Activated CD4-positive, alpha-beta memory T cell treated with anti-CD3 and anti-CD28 coated beads, Interleukin-2, amount 10 ng/mL, durations not matched to agents 7 days and 5 days (primary cell): ENCODE data around the gene FCN2. TPM values are rescaled to one million over a fixed set of nuclear protein-coding genes. Genes with fewer than 3 reads are reported as not detected.

Source experiments
- CTCF ChIA-PET: fragments of 350-600 bp; sonication (Branson Sonifier 250); formaldehyde crosslinking; loops from one replicate; lab custom pipeline; 2021; ENCODE audit warnings: antibody characterized with exemption, inconsistent platforms; lab: Charles Lee
- POLR2A ChIA-PET: fragments of 350-600 bp; sonication (Branson Sonifier 250); formaldehyde crosslinking; loops from one replicate; lab custom pipeline; 2021; ENCODE audit warnings: antibody characterized with exemption; lab: Charles Lee
- DNase-seq: peaks from one replicate; pipeline ENCODE4 v3.0.0-alpha.2; 2020
- H3K27ac Mint-ChIP-seq: one replicate; pipeline ENCODE4 v1.8.0; 2021; ENCODE audit warnings: mild to moderate bottlenecking, mixed read lengths
- H3K27me3 Mint-ChIP-seq: one replicate; pipeline ENCODE4 v1.8.0; 2021; ENCODE audit warnings: mixed read lengths
- H3K36me3 Mint-ChIP-seq: one replicate; pipeline ENCODE4 v1.8.0; 2021; ENCODE audit warnings: low read depth, mixed read lengths
- H3K4me1 Mint-ChIP-seq: one replicate; pipeline ENCODE4 v1.8.0; 2021; ENCODE audit warnings: mixed read lengths
- H3K4me3 Mint-ChIP-seq: one replicate; pipeline ENCODE4 v1.8.0; 2021; ENCODE audit warnings: mild to moderate bottlenecking, mixed read lengths
- H3K9me3 Mint-ChIP-seq: one replicate; pipeline ENCODE4 v1.8.0; 2021; ENCODE audit warnings: mixed read lengths
- total RNA-seq, 2 experiments: library from RNA; stranded (reverse); gene quantifications; one replicate each; pipeline ENCODE4 v1.2.3, GENCODE V29; 2021

Gene FCN2
- total RNA-seq, 2 experiments from 2014 or later, result not detected

DNA sequence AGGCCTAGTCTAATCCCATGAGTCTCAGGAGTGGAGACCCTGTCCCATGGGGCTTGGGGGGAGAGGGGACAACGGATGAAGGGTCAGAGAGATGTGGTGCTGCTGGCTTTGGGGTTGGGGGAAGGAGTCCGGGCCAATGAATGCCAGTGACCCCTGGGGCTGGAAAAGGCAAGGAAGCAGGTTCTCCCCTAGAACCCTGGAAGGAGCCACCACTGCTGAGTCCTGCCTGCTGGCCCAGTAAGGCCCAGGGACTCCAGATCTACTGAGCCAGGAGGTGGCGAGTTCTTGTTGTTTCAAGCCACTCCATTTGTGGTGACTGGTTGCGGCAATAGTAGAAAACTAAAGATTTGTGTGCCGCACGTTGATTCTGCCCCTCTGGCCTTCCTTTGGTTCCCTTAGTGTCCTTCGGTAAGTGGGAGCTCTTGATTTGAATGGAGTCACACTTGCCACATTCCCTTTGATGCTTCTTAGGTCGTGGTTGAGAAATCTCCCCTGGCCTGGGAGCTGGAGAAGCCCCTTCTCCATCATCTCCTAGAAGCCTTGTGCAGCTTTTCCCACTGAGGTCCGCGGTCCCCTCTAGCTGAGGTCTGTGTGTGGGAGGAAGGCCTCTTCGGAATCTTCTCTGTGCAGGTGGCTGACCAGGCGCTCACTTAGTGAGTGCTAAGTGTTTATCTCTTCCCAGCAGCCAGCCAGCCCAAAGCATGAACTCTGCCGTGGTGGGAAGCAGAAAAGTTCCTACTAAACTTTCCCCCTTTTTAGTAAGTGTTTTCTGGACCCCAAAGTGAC, 28.1 kb downstream of the FCN2 start:
- CTCF ChIA-PET, result no interaction called here
- no peak overlapping the region for H3K4me3 Mint-ChIP-seq
- H3K27ac Mint-ChIP-seq, result no peak overlapping the region
- no peaks in the 10 kb centered on the region for H3K9me3 Mint-ChIP-seq
- H3K4me1 Mint-ChIP-seq, result no peaks in the 10 kb centered on the region
- no peak for DNase-seq
- H3K36me3 Mint-ChIP-seq, result no peaks in the 10 kb centered on the region
- POLR2A ChIA-PET, result no interaction called here
- H3K27me3 Mint-ChIP-seq, result peaks cover 14% of the 10 kb centered on the region

DNA sequence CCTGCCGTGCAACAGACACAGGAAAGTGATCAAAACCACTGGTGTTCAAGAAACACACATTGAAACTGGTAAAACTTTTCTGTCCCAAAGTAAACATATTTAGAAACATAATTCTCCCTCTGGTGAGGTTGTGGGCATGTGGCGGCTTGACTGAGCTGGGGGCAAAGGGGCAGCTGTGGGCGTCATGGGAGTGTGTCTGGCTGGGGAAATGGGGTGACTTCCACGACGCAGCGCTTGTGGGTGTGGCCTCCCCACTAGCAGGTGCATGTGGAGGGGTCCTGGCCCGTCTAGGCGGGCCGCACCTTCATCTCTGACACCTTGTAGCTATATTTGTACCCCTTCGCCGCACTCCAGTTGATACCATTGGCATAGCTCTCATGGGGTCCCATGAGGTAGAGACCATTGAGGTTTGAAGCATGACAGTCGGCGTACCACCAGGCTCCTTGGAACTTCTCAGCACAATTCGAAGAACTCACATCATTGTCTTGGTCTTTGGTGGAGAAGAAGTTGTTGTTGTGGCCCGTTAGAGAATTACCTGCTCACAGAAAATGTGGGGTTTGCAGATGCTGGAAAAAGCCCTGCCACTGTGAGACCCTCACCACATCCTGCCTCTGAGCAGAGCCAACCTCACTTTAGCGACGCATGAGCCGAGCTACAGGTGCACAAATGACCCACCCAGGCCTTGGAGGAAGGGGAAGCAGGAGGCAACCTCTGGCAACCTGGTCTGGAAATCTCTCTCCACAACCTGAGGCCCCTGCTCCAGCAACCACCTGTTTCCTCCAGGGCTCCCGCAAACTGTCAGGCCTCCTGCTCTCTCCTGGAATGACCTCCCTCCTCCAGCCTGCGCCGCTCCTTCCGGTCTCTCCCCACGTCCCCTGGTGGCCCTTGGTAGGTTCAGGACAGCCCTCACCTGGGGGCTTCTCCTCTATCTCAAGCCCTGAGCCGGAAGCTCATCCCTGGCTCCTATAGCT, 29.2 kb downstream of the FCN2 start:
- no peak overlapping the region for H3K4me3 Mint-ChIP-seq
- CTCF ChIA-PET, result no interaction called here
- H3K27me3 Mint-ChIP-seq, result peaks cover 12% of the 10 kb centered on the region
- H3K36me3 Mint-ChIP-seq, result no peaks in the 10 kb centered on the region
- POLR2A ChIA-PET, result no interaction called here
- no peaks in the 10 kb centered on the region for H3K9me3 Mint-ChIP-seq
- no peak for DNase-seq
- H3K4me1 Mint-ChIP-seq, result no peaks in the 10 kb centered on the region
- H3K27ac Mint-ChIP-seq, result no peak overlapping the region

DNA sequence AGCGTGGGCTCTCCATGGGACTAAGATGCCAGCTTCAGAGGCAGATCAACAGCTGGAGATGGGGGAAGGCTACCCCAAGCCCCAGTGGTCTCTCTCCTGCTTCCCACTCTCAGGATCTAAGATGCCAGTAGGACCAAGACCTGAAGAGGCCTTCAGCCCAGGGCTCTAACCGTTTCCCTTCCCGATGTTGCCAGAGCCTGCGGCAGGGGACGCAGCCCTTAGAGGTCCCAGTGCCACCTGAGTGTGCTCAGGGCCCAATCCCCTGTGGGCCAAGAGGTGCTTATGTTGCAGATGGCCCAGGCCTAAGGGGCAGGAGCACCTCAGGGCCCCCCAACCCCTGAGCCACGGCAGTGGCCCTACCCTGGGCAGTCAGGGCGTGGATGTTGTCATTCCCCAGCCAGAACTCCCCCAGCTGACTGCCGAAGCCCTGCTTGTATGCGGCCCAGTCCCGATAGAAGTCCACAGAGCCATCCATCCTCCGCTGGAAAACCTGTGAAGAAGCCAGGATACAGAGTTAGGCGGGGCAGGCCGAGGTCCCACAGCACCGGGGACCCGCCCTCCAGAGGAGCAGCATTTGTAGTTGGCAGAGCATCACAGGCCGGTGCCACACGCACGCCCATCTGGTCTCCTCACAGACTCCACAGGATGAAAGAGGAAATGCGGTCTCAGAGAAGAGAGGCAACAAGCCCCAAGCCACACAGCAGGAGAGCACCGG, 31.7 kb downstream of the FCN2 start:
- ChIA-PET CTCF (no interaction called here), POLR2A (no interaction called here)
- H3K27ac Mint-ChIP-seq, result no peak overlapping the region
- no peaks in the 10 kb centered on the region for H3K36me3 Mint-ChIP-seq
- no peak overlapping the region for H3K4me3 Mint-ChIP-seq
- no peaks in the 10 kb centered on the region for H3K4me1 Mint-ChIP-seq
- peaks cover 12% of the 10 kb centered on the region for H3K27me3 Mint-ChIP-seq
- DNase-seq, result no peak
- H3K9me3 Mint-ChIP-seq, result no peaks in the 10 kb centered on the region

DNA sequence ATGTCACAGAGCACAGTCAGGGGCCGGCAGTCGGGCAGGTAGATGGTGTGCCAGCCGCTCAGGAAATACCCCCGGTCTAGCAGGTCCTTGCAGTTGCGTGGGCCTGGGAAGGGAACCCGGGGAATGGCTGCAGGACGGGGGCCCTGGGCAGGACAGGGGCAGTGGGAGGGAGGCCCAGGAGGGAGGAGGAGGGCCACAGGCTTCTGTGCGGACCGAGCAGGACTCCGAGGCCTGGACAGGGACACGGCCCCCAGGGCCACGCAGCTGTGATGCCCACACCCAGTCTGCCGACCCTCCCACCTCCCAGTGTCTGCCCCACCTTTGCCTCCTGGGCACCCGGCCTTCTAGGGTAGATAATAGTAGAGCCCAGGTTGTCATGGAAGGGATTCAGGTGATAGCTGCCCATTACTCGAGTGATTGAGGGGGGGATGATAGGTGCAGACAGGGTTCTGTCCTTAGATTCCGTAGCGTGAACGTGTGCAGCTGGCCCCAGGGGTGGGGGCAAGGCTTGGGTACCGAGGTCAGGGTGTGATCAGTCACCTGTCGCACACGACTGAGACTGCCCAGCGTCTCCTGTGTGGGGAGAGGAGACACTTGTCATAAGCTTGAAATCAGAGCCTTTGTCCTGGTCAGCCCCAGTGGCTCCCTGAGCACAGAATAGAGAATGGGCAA, 32.6 kb downstream of the FCN2 start:
- ChIA-PET CTCF (no interaction called here), POLR2A (no interaction called here)
- H3K27ac Mint-ChIP-seq, result no peak overlapping the region
- H3K4me3 Mint-ChIP-seq, result no peak overlapping the region
- peaks cover 12% of the 10 kb centered on the region for H3K27me3 Mint-ChIP-seq
- no peaks in the 10 kb centered on the region for H3K9me3 Mint-ChIP-seq
- no peaks in the 10 kb centered on the region for H3K36me3 Mint-ChIP-seq
- no peak for DNase-seq
- no peaks in the 10 kb centered on the region for H3K4me1 Mint-ChIP-seq

DNA sequence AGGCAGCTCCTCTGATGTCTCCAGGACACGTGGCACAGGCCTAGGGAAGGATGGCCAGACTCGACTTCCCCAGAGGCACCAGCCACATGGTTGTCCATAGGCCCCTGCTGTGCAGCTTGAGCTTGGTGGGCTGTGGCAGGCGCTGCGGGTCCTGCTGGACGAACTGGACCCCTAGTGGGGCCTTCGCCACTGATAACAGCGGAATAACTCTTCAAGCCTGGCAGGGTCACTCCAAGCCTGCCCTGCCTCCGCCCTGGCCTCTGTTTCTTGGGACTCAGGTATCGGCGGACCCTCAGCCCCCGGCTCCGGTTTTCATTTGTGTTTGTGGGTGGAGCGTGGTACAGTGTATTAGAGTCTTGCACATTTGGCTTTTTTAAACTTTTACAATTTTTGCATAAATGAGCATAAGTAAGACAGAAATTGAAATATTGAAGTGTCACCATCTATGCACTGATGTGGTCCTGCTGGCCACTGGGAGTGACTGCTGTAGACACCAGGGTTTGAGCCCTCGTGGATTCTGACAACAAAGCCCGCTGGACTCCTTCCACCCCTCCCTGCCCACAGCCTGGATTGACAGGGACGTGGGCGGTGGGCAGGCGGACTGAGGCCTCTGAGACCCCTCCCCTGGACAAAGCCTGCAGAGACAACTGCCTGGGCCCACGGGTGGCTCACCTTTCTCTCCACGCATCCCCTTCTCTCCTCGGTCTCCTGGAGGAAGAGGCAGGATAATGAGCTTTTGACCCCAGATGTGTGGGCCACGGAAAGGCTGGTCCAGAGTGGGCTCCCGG, 33.3 kb downstream of the FCN2 start:
- Mint-ChIP-seq H3K27ac (no peak overlapping the region), H3K9me3 (no peaks in the 10 kb centered on the region), H3K27me3 (peaks cover 12% of the 10 kb centered on the region), H3K4me3 (no peak overlapping the region), H3K4me1 (no peaks in the 10 kb centered on the region), H3K36me3 (no peaks in the 10 kb centered on the region)
- no peak for DNase-seq
- ChIA-PET CTCF (no interaction called here), POLR2A (no interaction called here)

DNA sequence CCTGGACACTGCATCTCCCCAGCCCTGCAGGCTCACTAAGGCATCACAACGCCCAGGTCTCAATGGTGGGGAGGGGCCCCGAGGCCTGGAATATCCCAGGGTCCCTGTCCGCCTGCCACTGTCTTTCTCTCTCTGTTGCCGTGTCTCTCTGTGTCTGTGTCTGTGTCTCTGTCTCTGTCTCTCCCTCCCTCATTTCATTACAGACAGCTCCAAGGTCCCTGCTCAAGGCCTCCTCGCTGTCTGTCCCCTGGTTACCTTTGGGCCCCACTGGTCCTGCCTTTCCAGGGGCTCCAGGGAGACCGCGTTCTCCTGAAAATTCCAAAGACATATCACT, 33.9 kb downstream of the FCN2 start:
- Mint-ChIP-seq H3K36me3 (no peaks in the 10 kb centered on the region), H3K27ac (no peak overlapping the region), H3K9me3 (no peaks in the 10 kb centered on the region), H3K27me3 (peaks cover 10% of the 10 kb centered on the region), H3K4me1 (no peaks in the 10 kb centered on the region), H3K4me3 (no peak overlapping the region)
- ChIA-PET CTCF (no interaction called here), POLR2A (no interaction called here)
- no peak for DNase-seq

DNA sequence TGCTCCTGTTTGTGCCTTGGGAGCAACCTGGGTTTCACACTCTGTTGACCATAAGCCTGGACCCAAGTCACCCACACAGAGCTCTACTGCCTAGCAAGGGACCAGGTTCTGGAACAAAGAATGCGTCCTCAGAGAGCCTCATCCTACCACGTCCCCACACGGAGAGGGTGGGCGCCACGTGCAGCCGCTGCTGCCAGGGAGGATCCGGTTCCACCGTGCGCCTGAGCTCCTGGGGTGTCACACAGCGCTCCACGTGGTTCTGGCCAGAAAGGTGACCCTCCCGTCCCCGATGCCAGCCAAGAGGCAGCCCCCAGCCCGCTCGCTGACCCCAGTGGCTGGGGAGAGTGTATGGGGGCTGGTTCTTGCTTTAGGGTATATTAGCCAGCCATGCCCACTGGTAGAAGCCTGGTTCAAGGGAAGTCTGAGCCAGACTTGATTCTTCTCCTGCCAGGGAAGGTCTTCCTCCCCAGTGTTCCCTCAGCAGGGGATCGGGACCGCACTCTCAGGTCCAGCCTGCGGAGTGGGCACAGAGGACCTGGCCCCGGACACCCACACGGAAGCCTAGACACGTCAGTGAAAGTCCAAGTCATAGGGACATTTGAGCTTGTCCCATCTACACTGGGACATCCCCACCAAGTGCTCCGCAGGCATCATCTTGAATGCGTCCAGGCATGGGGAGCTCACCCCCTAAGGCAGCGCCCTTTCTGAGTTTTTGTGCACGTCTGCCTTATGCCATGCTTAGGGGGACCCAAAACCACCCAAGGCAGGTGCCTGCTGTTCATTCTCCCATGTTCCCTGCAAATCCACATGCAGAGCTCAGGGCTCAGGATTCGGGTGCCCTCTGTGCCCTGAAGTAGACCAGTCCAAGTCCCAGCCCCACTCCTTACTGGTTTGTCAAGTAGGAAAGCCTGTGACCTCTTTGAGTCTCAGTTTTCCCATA, 34.7 kb downstream of the FCN2 start:
- H3K9me3 Mint-ChIP-seq, result peaks cover 2% of the 10 kb centered on the region
- CTCF ChIA-PET, result no interaction called here
- POLR2A ChIA-PET, result no interaction called here
- no peak for DNase-seq
- H3K27me3 Mint-ChIP-seq, result peaks cover 3% of the 10 kb centered on the region
- no peaks in the 10 kb centered on the region for H3K4me1 Mint-ChIP-seq
- H3K4me3 Mint-ChIP-seq, result no peak overlapping the region
- no peaks in the 10 kb centered on the region for H3K36me3 Mint-ChIP-seq
- no peak overlapping the region for H3K27ac Mint-ChIP-seq

DNA sequence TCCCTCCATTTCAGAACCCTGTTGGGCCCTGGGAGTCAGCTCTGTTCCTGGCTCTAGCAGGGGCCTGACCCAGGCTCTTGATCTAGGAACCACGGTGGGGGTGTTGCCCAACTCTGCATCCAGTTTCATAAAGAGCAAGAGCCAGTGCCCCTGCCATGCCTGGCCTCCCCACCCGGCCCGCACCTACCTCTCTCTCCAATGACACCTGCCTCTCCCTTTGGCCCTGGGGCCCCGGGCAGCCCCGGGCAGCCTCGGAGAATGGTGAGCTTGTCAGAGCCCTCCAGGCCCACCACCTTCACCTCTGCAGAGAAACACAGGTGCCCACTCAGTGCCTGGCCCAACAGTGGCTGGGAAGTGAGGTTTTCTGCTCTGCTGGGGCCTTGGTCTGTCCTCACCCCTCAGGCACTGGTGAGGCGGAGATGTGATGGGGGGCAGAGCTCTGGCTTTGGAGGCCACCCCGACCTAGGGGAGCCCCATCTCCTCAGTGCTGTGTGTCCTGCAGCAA, 35.6 kb downstream of the FCN2 start:
- H3K9me3 Mint-ChIP-seq, result peaks cover 2% of the 10 kb centered on the region
- no peak overlapping the region for H3K4me3 Mint-ChIP-seq
- DNase-seq, result no peak
- H3K4me1 Mint-ChIP-seq, result no peaks in the 10 kb centered on the region
- POLR2A ChIA-PET, result no interaction called here
- no peaks in the 10 kb centered on the region for H3K36me3 Mint-ChIP-seq
- H3K27me3 Mint-ChIP-seq, result no peaks in the 10 kb centered on the region
- no peak overlapping the region for H3K27ac Mint-ChIP-seq
- CTCF ChIA-PET, result no interaction called here

DNA sequence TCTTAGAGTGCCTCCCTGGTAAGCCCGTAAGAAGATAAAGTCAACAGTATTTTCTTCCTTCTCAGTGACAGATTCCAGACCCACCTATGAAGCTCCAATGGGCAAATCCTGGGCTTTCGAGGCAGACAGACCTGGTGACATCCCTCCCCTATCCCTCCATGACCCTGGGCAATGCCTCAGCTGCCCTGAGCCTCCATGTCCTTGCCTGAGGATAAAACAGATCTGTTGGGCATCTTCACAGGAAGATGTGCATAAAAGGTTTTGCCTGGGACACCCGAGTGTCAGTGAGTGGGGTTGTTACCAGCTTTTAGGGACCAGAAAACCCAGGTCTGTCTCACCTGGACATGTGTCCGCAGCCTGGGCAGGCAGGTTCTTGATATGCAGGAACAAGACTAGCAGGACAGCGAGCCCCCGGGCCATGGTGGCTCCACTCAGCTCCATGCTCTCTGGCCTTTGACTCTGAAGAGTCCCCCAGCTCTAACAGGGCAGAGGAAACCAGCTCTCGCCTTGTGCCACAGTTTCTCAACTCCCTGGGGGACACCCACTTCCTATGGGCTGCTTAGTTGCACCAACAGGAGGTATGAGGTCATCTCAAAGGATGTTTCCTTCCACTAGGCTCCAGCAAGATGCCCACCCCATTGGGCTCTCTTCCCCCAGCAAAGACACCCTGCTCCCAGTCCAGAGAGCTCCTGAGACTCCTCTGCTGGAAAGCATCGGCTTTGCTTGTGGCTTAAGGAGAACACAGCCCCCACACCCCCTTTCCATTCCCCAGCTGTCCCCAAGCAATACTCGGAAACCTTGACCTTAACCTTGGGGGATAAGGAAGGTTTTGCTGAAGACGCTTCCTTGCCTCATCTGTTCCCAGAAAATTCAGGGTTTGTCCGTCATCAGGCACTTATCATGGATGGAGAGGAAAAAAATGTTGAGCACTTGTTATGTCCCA, 37.1 kb downstream of the FCN2 start, which contains the start of gene FCN1:
Gene FCN1, minus strand, starts transcription at position 482 of the 943 bp plus-strand sequence. Its CDS starts 41 bp downstream, at position 441.
- ChIA-PET CTCF (no interaction called here), POLR2A (no interaction called here)
- no peak for DNase-seq
- H3K27ac Mint-ChIP-seq, result no peak within 1 kb of the TSS
- peaks cover 2% of the 10 kb centered on the region for H3K9me3 Mint-ChIP-seq
- H3K4me3 Mint-ChIP-seq, result no peak within 1 kb of the TSS
- H3K27me3 Mint-ChIP-seq, result no peaks in the 10 kb centered on the region
- no peaks in the 10 kb centered on the region for H3K4me1 Mint-ChIP-seq
- no peaks in the 10 kb centered on the region for H3K36me3 Mint-ChIP-seq

DNA sequence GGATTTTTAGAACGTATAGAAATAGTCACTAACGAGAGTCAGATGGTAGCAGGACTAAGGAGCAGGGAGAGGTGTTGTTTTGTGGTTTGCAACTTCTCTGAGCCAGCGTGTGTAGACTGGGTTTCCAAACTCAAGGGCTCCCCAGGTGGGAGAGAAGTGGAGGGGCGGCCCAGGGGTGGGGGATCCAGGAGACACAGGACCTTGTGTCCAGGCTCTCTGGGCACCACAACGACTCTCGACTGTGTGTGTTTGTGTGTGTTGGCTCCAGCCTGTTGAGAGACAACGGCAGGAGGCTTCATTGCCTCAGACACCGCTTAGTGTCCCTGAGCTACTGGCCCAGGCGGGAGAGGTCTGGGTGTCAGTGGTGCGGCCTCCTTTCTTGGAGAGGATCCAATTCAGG, 38.0 kb downstream of the FCN2 start:
- H3K36me3 Mint-ChIP-seq, result no peaks in the 10 kb centered on the region
- POLR2A ChIA-PET, result no interaction called here
- no peak overlapping the region for H3K4me3 Mint-ChIP-seq
- CTCF ChIA-PET, result no interaction called here
- H3K27ac Mint-ChIP-seq, result no peak overlapping the region
- no peak for DNase-seq
- H3K4me1 Mint-ChIP-seq, result no peaks in the 10 kb centered on the region
- peaks cover 2% of the 10 kb centered on the region for H3K9me3 Mint-ChIP-seq
- H3K27me3 Mint-ChIP-seq, result no peaks in the 10 kb centered on the region
